Liver (tissue), 9 donors: ENCODE results near the gene CHKB. TPM values are rescaled to one million over a fixed set of nuclear protein-coding genes. Genes with fewer than 3 reads are reported as not detected.

ENCODE experiments used
- DNase-seq: peaks from one replicate; pipeline ENCODE4 v3.0.0-alpha.2; 2017; ENCODE audit warnings: low spot score
- H3K27ac ChIP-seq, 2 donors: one replicate each; pipeline ENCODE4 v1.7.0; 2013; ENCODE audit warnings: inconsistent platforms in 2 of 2, low read length in 2 of 2, control low read depth in 1 of 2, low read depth in 1 of 2, mild to moderate bottlenecking in 1 of 2
- H3K27me3 ChIP-seq, 4 donors: one replicate each; pipeline versions ENCODE4 v1.6.1 to v1.7.0; 2013; ENCODE audit warnings: low read length in 3 of 4, inconsistent platforms in 1 of 4, mild to moderate bottlenecking in 1 of 4, moderate library complexity in 1 of 4; ENCODE audit not compliant: control insufficient read depth in 4 of 4, insufficient read depth in 4 of 4
- H3K36me3 ChIP-seq, 4 donors: one replicate each; pipeline versions ENCODE4 v1.6.1 to v1.7.0; 2013; ENCODE audit warnings: low read length in 3 of 4, mild to moderate bottlenecking in 3 of 4, low read depth in 1 of 4, moderate library complexity in 1 of 4; ENCODE audit not compliant: control insufficient read depth in 4 of 4, insufficient read depth in 3 of 4
- H3K4me1 ChIP-seq, 4 donors: one replicate each; pipeline versions ENCODE4 v1.6.1 to v1.7.0; 2013; ENCODE audit warnings: low read length in 3 of 4, mild to moderate bottlenecking in 3 of 4, moderate library complexity in 1 of 4; ENCODE audit not compliant: control insufficient read depth in 4 of 4, insufficient read depth in 4 of 4
- H3K4me3 ChIP-seq, 3 donors: one replicate each; pipeline versions ENCODE4 v1.6.1 to v1.7.0; 2013; ENCODE audit warnings: low read length in 3 of 3, control low read depth in 1 of 3, low read depth in 1 of 3, mild to moderate bottlenecking in 1 of 3
- H3K9ac ChIP-seq, 2 donors: one replicate each; pipeline ENCODE4 v1.7.0; 2013; ENCODE audit warnings: low read length in 2 of 2, mild to moderate bottlenecking in 2 of 2, moderate library complexity in 2 of 2, control low read depth in 1 of 2, low read depth in 1 of 2
- H3K9me3 ChIP-seq, 4 donors: one replicate each; pipeline versions ENCODE4 v1.6.1 to v1.7.0; 2013; ENCODE audit warnings: low read length in 3 of 4; ENCODE audit not compliant: control insufficient read depth in 4 of 4
- ATF3 ChIP-seq: IDR thresholded peaks from 2 replicates; pipeline ENCODE4 v1.6.1; 2016; ENCODE audit warnings: antibody characterized with exemption
- FOXA1 ChIP-seq: IDR thresholded peaks from 2 replicates; pipeline ENCODE4 v1.6.1; 2016; ENCODE audit warnings: antibody characterized with exemption
- FOXA2 ChIP-seq: IDR thresholded peaks from 2 replicates; pipeline ENCODE4 v1.6.1; 2016; ENCODE audit warnings: antibody characterized with exemption
- GABPA ChIP-seq, 2 donors: IDR thresholded peaks in 1 of 2; conservative IDR thresholded peaks in 1 of 2; 2 replicates each; pipeline ENCODE4 v1.6.1; 2016; ENCODE audit warnings: antibody characterized with exemption in 2 of 2, mild to moderate bottlenecking in 1 of 2, moderate library complexity in 1 of 2
- HNF4A ChIP-seq, 2 donors: conservative IDR thresholded peaks; 2 replicates each; pipeline ENCODE4 v1.6.1; 2016; ENCODE audit warnings: antibody characterized with exemption in 2 of 2, mild to moderate bottlenecking in 2 of 2
- HNF4G ChIP-seq: IDR thresholded peaks from 2 replicates; pipeline ENCODE4 v1.6.1; 2016; ENCODE audit warnings: antibody characterized with exemption
- JUND ChIP-seq, 2 donors: IDR thresholded peaks; 2 replicates each; pipeline ENCODE4 v1.6.1; 2016; ENCODE audit warnings: antibody characterized with exemption in 2 of 2
- RAD21 ChIP-seq, 2 donors: IDR thresholded peaks; 2 replicates each; pipeline ENCODE4 v1.6.1; 2016; ENCODE audit warnings: antibody characterized with exemption in 2 of 2, mild to moderate bottlenecking in 2 of 2
- RXRA ChIP-seq, 2 donors: IDR thresholded peaks; 2 replicates each; pipeline ENCODE4 v1.6.1; 2017 to 2018; ENCODE audit warnings: antibody characterized with exemption in 2 of 2, mild to moderate bottlenecking in 1 of 2
- SP1 ChIP-seq: IDR thresholded peaks from 2 replicates; pipeline ENCODE4 v1.6.1; 2018; ENCODE audit warnings: antibody characterized with exemption, mild to moderate bottlenecking
- YY1 ChIP-seq: IDR thresholded peaks from 2 replicates; pipeline ENCODE4 v1.6.1; 2016; ENCODE audit warnings: antibody characterized with exemption, mild to moderate bottlenecking
- WGBS: extraction: QIAGEN DNeasy Blood & Tissue Kit; methylation state at CpG from one replicate; pipeline ENCODE4 v1.1.7; 2013; 5-methylcytosine and 5-hydroxymethylcytosine counted together
- polyA plus RNA-seq, 2 donors: library from polyadenylated mRNA; stranded (reverse) in 1 of 2; unstranded in 1 of 2; fragments of 200-250 nt in 1 of 2; fragments of >200 nt in 1 of 2; fragmentation: Nextera tagmentation in 1 of 2; extraction: Ambion mirVana in 1 of 2; gene quantifications; one replicate each; pipeline versions ENCODE4 v1.2.1 to v1.2.3, GENCODE V29; 2013 to 2015
- total RNA-seq, 2 donors: library from RNA; depleted of rRNA; stranded (reverse); fragments of >200 nt; gene quantifications; one replicate each; pipeline ENCODE4 v1.2.3, GENCODE V29; 2014
- TF ChIP-seq, protein P1 (sequence below): fragments of 150-350 bp; IDR thresholded peaks from 2 replicates; pipeline ENCODE4 v1.5.1; 2017; ENCODE audit warnings: improper control_type of control experiment, low read depth, low read length; ENCODE audit not compliant: missing input control
- donor health status: healthy.
- donor health status: healthy.
- donor health status: healthy.
- donor health status: healthy.
- donor health status: healthy.

CHKB gene
- total and polyA plus RNA-seq, 4 donors: 17.9 to 24.2 (median 20.6) TPM

DNA sequence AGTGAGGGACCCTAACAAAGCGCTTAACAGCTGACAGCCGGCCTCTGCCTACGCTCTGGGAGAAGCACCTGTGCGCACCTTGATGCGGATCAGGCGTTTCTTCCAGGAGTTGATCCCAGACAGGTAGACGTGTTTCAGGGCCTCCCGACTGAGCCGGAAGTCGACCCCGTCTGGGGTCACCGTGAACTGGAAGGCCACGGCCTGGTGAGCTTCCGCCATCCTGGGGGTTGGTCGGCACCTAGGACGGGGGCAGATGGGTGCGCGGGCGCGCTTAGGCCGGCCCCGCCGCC, 5.0 kb downstream of the CHKB start:
- Histone ChIP-seq H3K4me3 (no peak overlapping the region), H3K9ac (no peak overlapping the region)
- no peak for DNase-seq

DNA sequence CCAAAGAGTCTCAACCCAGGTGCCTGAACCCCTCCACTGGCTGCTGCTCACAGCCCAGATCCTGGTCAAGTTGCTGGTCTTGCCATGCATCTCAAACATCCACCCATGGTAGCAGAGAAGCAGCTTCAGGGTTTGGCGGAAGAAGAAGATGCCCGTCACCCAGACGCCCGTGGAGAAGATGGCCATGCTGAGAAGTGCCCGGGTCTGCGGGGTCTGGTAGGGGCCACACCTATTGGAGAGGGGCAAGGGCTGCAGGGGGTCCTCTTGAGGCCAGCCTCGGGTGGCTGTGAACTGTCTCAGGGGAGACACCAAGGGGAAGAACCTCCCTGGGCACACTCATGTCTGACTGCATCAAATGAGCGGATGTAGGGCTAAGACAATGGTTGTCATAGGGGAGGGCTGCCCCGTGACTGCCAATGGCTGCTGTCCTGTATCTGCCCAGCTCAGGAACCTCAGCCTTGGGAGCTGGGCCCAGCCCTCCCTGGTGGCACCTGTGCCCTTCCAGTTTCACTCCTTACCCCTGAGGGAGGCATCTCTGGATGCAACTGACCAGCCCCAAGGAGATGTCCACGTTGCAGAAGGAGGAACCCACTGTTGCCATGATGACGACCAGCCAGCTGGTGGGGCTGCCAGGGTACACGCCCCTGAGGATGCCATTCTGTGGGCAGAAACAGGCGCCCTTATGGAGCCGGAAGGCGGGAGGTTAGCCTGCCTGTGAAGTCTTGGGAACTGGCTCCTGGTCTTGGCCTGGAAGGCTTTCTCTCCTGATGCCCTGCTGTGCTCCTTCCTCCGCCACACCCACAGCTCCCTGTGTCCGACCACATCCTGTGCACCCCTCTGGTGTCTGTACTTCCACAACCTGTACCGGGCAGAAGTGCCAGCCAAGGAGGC, 5.6 kb downstream of the CHKB start:
- H3K4me1 ChIP-seq: peaks cover 6 to 16% (median 13%) of the 10 kb centered on the region in 4 donors
- H3K4me3 ChIP-seq: no peak overlapping the region
- H3K27me3 ChIP-seq: no peaks in the 10 kb centered on the region
- TF ChIP-seq HNF4A (conservative IDR thresholded peaks at IDR 0.05): no peak
- no peak for TF ChIP-seq ATF3
- H3K9ac ChIP-seq: no peak overlapping the region
- 88% methylated on average over 18 of the region's 18 CpGs for WGBS
- no peaks in the 10 kb centered on the region for H3K9me3 ChIP-seq
- H3K36me3 ChIP-seq: peaks cover 0 to 5% (median under 1%) of the 10 kb centered on the region in 4 donors
- DNase-seq: no peak
- no peak overlapping the region for H3K27ac ChIP-seq

More for the DNA sequence above, 5.0 kb downstream of the CHKB start:
- TF ChIP-seq YY1 (no peak), GABPA (IDR thresholded peaks at IDR 0.05 in 1 of 2, conservative IDR thresholded peaks at IDR 0.05 in 1 of 2) (no peak), JUND (IDR thresholded peaks at IDR 0.05) (no peak), SP1 (no peak), FOXA2 (no peak), RXRA (IDR thresholded peaks at IDR 0.05) (no peak), HNF4A (conservative IDR thresholded peaks at IDR 0.05) (no peak), RAD21 (IDR thresholded peaks at IDR 0.05) (no peak), FOXA1 (no peak)
- Histone ChIP-seq H3K4me1 (peaks cover 7 to 16% (median 13%) of the 10 kb centered on the region in 4 donors), H3K27me3 (no peaks in the 10 kb centered on the region), H3K27ac (no peak overlapping the region), H3K9me3 (no peaks in the 10 kb centered on the region), H3K36me3 (peaks cover 0 to 1% (median 0%) of the 10 kb centered on the region in 4 donors)
- 72% methylated on average over 23 of the region's 23 CpGs for WGBS

- Histone ChIP-seq H3K36me3 (peaks cover 0 to 6% (median under 1%) of the 10 kb centered on the region in 4 donors), H3K27me3 (no peaks in the 10 kb centered on the region), H3K9ac (no peak overlapping the region), H3K9me3 (no peaks in the 10 kb centered on the region), H3K27ac (no peak overlapping the region), H3K4me1 (peaks cover 0 to 16% (median 8%) of the 10 kb centered on the region in 4 donors), H3K4me3 (no peak overlapping the region)
- WGBS: 72% methylated on average over 5 of the region's 5 CpGs
- DNase-seq: no peak
- TF ChIP-seq, protein P1, sequence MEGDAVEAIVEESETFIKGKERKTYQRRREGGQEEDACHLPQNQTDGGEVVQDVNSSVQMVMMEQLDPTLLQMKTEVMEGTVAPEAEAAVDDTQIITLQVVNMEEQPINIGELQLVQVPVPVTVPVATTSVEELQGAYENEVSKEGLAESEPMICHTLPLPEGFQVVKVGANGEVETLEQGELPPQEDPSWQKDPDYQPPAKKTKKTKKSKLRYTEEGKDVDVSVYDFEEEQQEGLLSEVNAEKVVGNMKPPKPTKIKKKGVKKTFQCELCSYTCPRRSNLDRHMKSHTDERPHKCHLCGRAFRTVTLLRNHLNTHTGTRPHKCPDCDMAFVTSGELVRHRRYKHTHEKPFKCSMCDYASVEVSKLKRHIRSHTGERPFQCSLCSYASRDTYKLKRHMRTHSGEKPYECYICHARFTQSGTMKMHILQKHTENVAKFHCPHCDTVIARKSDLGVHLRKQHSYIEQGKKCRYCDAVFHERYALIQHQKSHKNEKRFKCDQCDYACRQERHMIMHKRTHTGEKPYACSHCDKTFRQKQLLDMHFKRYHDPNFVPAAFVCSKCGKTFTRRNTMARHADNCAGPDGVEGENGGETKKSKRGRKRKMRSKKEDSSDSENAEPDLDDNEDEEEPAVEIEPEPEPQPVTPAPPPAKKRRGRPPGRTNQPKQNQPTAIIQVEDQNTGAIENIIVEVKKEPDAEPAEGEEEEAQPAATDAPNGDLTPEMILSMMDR: peak; percentile 22
- TF ChIP-seq HNF4A (conservative IDR thresholded peaks at IDR 0.05) (no peak), RAD21 (IDR thresholded peaks at IDR 0.05) (peak; percentile 64 to 73), HNF4G (no peak)
These were observed 6.6 kb downstream of the CHKB start for GRCh38 chr22:50576070-50576469.
